SJCRH30 (cell line): Measurements from ENCODE around the gene NPNT. TPM values are rescaled to one million over a fixed set of nuclear protein-coding genes. Genes with fewer than 3 reads are reported as not detected.

Experiments
- DNase-seq, 2 experiments: peaks; one replicate each; pipeline ENCODE4 v3.0.0-alpha.2; 2015 to 2020
- H3K27ac ChIP-seq: fragments of 250-450 bp; sonication (Bioruptor Pico); 2 replicates; pipeline ENCODE4 v1.5.1; 2020; ENCODE audit warnings: mild to moderate bottlenecking, moderate library complexity
- H3K27me3 ChIP-seq: fragments of 250-450 bp; sonication (Bioruptor Pico); 2 replicates; pipeline ENCODE4 v1.5.1; 2020; ENCODE audit warnings: mild to moderate bottlenecking, moderate library complexity
- H3K36me3 ChIP-seq: fragments of 250-450 bp; sonication (Bioruptor Pico); 2 replicates; pipeline ENCODE4 v1.5.1; 2020; ENCODE audit warnings: mild to moderate bottlenecking, moderate library complexity
- H3K4me1 ChIP-seq: fragments of 250-450 bp; sonication (Bioruptor Pico); 2 replicates; pipeline ENCODE4 v1.5.1; 2020; ENCODE audit warnings: mild to moderate bottlenecking, moderate library complexity
- H3K4me3 ChIP-seq: fragments of 250-450 bp; sonication (Bioruptor Pico); 2 replicates; pipeline ENCODE4 v1.5.1; 2020; ENCODE audit warnings: mild to moderate bottlenecking, moderate library complexity
- H3K9me3 ChIP-seq: fragments of 250-450 bp; sonication (Bioruptor Pico); replicated peaks from 2 replicates; pipeline ENCODE4 v1.5.1; 2020; ENCODE audit warnings: mild to moderate bottlenecking, moderate library complexity
- total RNA-seq: library from RNA; depleted of rRNA; stranded (reverse); fragments of >200 nt; shearing (Covaris generic); gene quantifications from 2 replicates; pipeline ENCODE4 v1.2.3, GENCODE V29; 2014

The NPNT gene
- total RNA-seq, 1 experiment from 2014 or later: 71.8 TPM

DNA sequence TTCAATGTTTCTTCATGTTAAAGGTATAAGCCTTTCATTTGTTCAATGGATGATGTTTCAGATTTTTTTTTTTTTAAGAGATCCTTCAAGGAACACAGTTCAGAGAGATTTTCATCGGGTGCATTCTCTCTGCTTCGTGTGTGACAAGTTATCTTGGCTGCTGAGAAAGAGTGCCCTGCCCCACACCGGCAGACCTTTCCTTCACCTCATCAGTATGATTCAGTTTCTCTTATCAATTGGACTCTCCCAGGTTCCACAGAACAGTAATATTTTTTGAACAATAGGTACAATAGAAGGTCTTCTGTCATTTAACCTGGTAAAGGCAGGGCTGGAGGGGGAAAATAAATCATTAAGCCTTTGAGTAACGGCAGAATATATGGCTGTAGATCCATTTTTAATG is 75.8 kb downstream of the NPNT start:
- no peaks in the 10 kb centered on the region for H3K27me3 ChIP-seq
- no peak for DNase-seq
- H3K27ac ChIP-seq: no peak overlapping the region
- no peaks in the 10 kb centered on the region; the same call in 1 of the 2 replicates for H3K36me3 ChIP-seq
- peaks cover 3% of the 10 kb centered on the region for H3K4me1 ChIP-seq
- H3K4me3 ChIP-seq: no peak overlapping the region
- H3K9me3 ChIP-seq: no peaks in the 10 kb centered on the region

DNA sequence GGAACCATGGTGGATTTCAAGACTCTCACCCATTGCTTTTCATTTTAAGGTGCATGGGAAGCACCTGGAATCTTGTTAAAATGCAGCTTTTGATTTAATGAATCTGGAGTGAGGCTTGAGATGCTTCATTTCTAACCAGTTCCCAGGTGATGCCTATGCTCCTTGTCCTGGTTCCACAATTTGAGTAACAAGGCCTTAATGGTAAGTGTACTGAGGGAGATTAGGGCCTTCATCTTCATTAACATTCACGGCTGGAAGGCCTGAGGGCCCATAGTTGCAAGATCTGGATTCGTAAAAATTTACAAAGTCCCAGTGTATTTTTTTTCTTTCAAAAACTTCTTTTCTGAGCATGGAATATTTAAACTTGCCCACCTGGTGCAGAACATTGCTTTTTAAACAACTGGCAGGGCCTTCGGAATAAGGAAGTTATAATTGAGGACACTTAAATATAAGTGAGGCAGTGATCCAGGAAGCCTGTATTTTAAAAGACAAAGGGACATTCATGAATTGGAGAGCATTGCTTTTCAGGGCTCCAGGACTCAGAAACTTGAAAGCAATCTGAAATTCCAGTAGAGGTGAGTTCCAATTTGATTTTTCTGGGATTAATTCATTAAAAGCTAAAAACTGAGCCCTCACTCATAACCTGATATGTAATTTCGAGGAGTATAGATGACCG is 77.8 kb downstream of the NPNT start:
- Histone ChIP-seq H3K4me1 (no peaks in the 10 kb centered on the region), H3K9me3 (no peaks in the 10 kb centered on the region), H3K27me3 (no peaks in the 10 kb centered on the region), H3K4me3 (no peak overlapping the region), H3K36me3 (no peaks in the 10 kb centered on the region; the same call in 1 of the 2 replicates), H3K27ac (no peak overlapping the region)
- no peak for DNase-seq

DNA sequence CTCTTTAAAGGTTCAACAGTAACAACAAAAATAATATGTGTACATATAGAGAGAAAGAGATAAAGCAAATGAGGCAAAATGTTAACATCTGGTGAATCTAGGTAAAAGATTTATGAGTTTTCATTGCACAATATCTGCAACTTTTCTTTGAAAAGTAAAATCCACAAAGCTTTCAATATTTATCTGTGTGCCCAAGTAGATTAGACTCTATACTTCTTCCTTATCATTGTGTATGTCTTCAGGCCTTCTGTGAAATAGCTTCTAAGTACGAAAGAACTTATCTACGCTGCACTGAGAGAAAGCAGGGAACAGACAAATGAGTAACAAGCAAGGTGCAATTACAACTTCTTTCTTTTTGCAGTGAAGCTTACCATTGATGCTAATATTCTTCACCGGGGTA is 81.6 kb downstream of the NPNT start:
- DNase-seq: no peak
- no peaks in the 10 kb centered on the region for H3K27me3 ChIP-seq
- peaks cover 4% of the 10 kb centered on the region; the same call in 1 of the 2 replicates for H3K4me1 ChIP-seq

DNA sequence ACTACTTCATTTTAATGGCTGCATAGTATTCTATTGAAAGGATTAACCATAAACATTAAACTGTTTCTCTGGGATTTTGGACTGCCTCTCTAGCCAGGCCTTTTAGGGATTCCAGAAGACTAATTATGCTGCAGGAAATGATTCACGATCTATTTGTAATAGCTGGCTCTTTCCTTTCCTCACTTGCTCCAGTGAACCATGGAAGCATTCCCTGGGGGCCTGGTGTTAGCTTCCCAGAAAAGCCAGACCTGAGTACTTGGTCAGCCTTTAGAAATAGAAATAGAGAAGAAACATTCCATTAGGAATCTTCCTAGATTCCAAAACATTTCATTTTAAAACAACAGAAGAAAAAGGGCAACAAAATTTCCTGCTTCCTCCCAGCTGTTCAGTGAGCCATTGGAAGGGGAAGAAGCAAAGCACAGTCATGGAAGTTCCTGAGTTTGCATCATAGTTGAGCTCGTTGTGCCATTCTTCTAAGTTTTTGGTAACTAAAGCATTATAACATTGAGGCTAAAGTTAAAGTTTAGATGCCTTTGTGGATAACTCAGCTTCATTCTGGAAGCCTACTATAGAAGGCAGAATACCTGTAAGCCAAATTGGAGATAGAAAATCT is 83.5 kb downstream of the NPNT start:
- peak in 1 of 2 experiments; percentile 17 for DNase-seq
- Histone ChIP-seq H3K9me3 (0 out of 2 replicates have a peak, but pooled peaks cover 3% of the 10 kb centered on the region), H3K36me3 (no peaks in the 10 kb centered on the region), H3K27me3 (no peaks in the 10 kb centered on the region), H3K27ac (no peak overlapping the region), H3K4me1 (peaks cover 4% of the 10 kb centered on the region; the same call in 1 of the 2 replicates), H3K4me3 (no peak overlapping the region)

More for the DNA sequence above, 81.6 kb downstream of the NPNT start:
- H3K4me3 ChIP-seq: no peak overlapping the region
- 0 out of 2 replicates have a peak, but pooled peaks cover 3% of the 10 kb centered on the region for H3K9me3 ChIP-seq
- no peak overlapping the region for H3K27ac ChIP-seq
- H3K36me3 ChIP-seq: no peaks in the 10 kb centered on the region

DNA sequence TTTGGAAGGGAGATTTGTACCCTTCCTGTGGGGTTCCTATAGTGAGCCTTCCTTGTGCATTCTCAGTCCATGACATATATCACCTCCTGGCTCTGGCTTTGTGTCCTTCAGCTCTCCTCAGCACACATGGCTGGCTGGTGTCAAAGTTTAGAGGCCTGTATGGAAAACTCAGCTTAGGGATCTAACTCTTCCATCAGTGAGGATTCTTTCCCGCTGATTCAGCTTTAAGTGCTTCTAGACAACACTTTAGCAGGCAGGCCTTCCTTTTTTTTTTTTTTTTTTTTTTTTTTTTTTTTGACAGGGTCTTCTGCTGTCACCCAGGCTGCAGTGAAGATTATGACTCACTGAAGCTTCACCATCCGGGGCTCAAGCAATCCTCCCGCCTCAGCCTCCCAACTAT is 84.2 kb downstream of the NPNT start:
- Histone ChIP-seq H3K27ac (no peak overlapping the region), H3K27me3 (no peaks in the 10 kb centered on the region), H3K36me3 (no peaks in the 10 kb centered on the region), H3K9me3 (0 out of 2 replicates have a peak, but pooled peaks cover 3% of the 10 kb centered on the region), H3K4me3 (no peak overlapping the region), H3K4me1 (peaks cover 4% of the 10 kb centered on the region; the same call in 1 of the 2 replicates)
- DNase-seq: no peak

DNA sequence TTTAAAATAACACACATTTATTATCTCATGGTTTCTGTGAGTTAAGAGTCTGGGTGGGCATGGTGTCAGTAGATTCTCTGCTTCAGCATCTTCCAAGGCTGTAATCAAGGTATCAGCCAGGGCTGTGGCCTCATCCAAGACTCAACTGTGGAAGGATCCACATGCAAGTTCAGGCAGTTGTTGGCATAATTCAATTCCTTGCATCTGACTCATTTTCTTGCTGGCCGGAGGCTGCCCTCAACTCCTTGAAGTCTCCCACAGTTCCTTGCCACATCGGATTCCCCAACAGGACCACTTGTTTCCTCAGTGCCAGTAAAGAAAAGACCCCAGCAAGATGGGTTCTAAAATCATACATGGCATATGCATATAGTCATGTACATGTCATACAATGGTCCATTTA is 93.4 kb downstream of the NPNT start:
- H3K27ac ChIP-seq: no peak overlapping the region
- no peaks in the 10 kb centered on the region for H3K27me3 ChIP-seq
- DNase-seq: no peak
- no peak overlapping the region for H3K4me3 ChIP-seq
- H3K9me3 ChIP-seq: no peaks in the 10 kb centered on the region
- no peaks in the 10 kb centered on the region for H3K36me3 ChIP-seq
- peaks cover 31% of the 10 kb centered on the region for H3K4me1 ChIP-seq

DNA sequence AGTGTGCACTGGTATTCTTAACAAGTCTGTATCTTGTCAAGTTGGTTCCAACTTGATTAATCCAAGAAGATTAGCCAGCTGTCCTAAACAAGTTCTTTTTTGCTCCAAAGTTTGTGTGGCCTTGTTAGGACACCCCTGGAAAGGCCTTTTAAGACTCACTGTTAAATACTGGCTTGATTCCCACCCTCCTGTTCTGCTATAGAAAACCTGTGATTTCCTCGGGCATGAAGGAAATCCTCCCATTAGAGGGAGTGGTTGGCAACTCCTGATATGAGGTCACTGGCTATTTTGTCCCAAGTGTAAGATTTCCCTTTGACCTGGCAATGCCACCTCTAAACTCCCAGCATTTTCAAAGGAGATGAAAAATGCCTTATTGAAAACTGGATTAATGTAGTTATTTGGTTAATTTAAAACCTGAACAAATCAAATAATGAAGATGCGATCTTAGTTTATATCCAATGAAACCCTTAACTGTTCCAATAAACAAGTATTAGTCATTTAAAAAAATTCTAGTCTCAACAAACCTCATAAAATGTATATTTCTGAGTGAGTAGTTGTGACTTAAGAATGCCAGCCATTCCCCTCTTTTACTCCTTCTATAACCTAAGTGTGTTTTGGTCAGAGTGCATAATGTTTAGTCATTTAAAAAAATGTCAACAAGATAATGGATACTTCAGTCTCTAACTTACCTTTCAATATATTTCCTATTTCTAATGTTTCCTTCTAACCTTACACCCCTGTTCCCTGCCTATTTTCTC is 94.4 kb downstream of the NPNT start:
- peak; percentile 27 to 65 for DNase-seq

DNA sequence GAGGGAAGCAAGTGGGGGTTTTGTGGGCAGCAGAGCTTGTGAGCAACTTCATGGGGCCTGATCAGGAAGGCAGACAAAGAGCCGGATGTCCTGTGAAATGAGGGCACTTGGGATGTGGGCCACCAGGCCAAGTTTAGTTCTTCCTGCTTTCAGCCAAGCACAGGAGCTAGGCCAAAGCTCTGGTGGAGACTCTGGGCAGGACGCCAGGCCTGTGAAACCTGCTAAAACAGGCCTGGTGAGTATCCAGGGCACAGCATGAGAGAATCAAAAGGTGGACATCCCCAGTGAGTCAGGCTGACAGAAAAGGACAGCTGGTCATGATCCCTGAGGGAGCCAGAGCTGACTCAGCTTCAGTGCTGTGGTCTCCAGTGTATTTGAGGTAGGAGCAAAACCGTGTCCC is 95.7 kb downstream of the NPNT start:
- Histone ChIP-seq H3K4me3 (peak overlapping the region; percentile 32), H3K36me3 (no peaks in the 10 kb centered on the region), H3K27me3 (no peaks in the 10 kb centered on the region), H3K9me3 (no peaks in the 10 kb centered on the region), H3K27ac (peak overlapping the region; percentile 87), H3K4me1 (peaks cover 35% of the 10 kb centered on the region)
- peak; percentile 96 to 99 for DNase-seq

More for the DNA sequence above, 94.4 kb downstream of the NPNT start:
- Histone ChIP-seq H3K9me3 (no peaks in the 10 kb centered on the region), H3K4me3 (no peak overlapping the region), H3K27me3 (no peaks in the 10 kb centered on the region), H3K27ac (peak overlapping the region; percentile 87), H3K4me1 (peaks cover 35% of the 10 kb centered on the region), H3K36me3 (no peaks in the 10 kb centered on the region)

DNA sequence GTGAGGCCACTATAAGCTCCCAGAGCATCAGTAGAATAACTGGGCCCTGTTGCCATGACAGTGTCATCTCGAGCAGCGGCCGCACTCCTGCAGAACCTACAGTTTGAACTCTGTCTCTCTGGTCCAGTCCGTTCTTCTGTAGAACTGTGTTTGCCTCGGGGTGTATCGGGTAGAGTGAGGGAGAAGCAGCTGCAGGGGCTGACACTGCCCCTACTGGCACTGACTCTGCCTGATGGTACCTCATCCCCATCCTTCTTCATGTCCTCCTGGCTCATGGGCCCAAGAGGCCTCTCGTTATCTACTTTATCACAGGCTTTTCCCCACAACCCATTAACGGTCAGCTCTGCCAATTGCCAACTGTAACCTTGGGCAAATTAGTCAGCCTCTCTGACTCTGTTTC is 96.5 kb downstream of the NPNT start:
- H3K4me3 ChIP-seq: peak overlapping the region; percentile 32
- no peaks in the 10 kb centered on the region for H3K27me3 ChIP-seq
- no peaks in the 10 kb centered on the region for H3K9me3 ChIP-seq
- peak; percentile 38 to 60 for DNase-seq
- H3K27ac ChIP-seq: peak overlapping the region; percentile 87
- no peaks in the 10 kb centered on the region for H3K36me3 ChIP-seq
- peaks cover 38% of the 10 kb centered on the region for H3K4me1 ChIP-seq

DNA sequence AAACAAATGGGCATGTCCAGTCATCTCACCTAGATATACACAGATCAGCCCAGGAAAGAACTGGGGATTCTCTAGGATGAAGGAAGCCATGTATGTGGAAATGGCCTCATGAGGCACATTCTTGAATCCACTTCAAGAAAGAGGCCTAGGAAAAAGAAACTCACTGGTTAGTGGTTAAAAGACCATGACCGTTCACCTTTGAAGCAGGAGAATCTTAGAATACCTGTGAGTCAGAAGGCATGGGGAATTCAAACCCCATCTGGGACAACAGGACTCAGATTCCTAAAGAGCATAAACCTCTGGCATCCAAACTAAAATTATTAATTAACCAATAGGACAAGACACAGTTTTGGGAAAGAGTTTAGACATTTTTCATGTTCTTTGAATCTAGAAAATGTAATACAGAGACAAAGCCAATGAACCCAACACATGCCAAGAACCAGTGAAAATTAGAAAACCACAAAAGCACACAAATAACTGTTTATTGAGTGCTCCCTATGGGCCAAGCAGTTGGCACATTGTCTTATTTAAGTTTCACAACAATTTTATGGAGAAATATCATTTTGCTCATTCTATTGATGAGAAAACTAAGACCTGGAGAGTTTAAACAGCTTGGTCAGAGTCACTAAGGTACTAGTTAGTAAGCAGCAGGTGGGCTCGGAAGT is 97.5 kb downstream of the NPNT start:
- no peak overlapping the region for H3K27ac ChIP-seq
- no peak overlapping the region for H3K4me3 ChIP-seq
- no peak for DNase-seq
- no peaks in the 10 kb centered on the region for H3K36me3 ChIP-seq
- H3K4me1 ChIP-seq: peaks cover 45% of the 10 kb centered on the region
- no peaks in the 10 kb centered on the region for H3K27me3 ChIP-seq
- H3K9me3 ChIP-seq: no peaks in the 10 kb centered on the region

DNA sequence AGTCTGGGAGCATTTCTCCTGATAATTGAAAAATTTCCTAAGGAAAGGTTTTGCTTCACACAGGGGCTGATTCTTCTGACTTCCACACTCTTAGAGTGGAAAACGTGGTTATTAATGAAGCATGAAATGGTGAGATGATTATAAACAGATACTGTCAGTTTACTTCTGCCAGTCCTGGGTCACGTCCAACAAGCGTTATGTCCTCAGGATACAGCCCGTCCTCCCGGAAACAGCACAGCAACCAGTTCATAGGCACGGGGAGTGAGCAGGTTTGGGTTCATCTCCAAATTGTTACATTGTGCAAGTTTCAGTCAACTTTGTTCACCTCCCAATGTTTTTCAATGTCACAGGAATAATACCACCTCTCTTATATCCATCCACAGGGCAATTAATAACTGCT is 98.8 kb downstream of the NPNT start:
- DNase-seq: no peak
- no peaks in the 10 kb centered on the region for H3K9me3 ChIP-seq
- no peak overlapping the region for H3K4me3 ChIP-seq
- H3K4me1 ChIP-seq: peaks cover 53% of the 10 kb centered on the region
- H3K36me3 ChIP-seq: no peaks in the 10 kb centered on the region
- no peak overlapping the region for H3K27ac ChIP-seq
- H3K27me3 ChIP-seq: no peaks in the 10 kb centered on the region

DNA sequence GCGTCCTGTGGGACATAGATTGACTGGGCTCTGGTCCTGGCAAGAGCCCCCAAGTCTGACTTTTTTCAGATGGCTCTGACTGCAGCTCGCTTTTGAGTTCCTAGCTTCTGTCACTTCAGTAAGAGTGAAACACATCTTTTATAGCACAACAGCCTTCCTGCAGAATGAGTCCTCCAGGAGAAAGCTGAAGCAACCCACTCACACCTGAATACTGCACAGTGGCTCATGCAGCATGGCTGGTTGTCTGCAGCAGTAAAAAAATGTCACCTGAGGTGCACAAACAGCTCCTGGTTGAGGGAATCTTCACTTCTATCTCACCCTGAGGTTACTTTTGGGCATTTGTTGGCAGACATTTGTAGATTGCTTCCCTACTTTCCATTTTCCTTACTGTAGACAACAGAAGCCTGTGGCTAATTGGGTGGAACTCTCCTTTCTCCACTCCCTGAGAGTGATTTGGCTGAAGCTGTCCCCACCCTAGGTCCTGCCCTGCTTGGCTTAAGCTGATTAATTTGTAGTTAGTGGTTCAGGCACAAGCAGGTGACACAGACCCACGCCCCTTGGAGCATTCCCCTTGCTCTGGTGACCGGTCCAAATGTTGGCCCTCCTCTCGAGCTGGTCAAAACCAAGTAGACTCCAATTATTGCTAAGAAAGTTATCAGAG is 99.7 kb downstream of the NPNT start:
- Histone ChIP-seq H3K27me3 (no peaks in the 10 kb centered on the region), H3K4me3 (no peak overlapping the region), H3K36me3 (no peaks in the 10 kb centered on the region), H3K4me1 (peaks cover 44% of the 10 kb centered on the region), H3K9me3 (no peaks in the 10 kb centered on the region), H3K27ac (no peak overlapping the region)
- no peak for DNase-seq

DNA sequence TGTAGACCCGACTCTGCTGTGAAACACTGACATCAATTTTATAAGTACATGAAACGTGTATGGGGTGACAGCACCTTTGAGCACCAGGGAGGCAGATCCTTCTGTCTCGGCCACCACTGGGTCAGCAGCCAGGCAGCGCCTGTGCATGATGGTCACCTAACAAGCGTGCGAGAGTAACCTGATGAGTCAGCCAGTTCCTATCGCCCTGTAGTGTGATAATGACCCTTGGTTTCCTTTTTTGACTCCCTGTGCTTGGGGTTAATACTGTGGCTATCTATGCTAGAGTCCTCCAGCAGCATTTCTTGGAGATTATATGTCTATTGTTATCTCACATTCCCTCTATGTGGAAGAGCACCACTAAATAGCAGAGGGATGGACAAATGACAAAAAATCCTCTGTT is 101.6 kb downstream of the NPNT start:
- H3K4me3 ChIP-seq: no peak overlapping the region
- no peak overlapping the region for H3K27ac ChIP-seq
- H3K4me1 ChIP-seq: peaks cover 27% of the 10 kb centered on the region

More for the DNA sequence above, 101.6 kb downstream of the NPNT start:
- Histone ChIP-seq H3K9me3 (no peaks in the 10 kb centered on the region), H3K36me3 (no peaks in the 10 kb centered on the region), H3K27me3 (no peaks in the 10 kb centered on the region)
- DNase-seq: no peak
